Measurements from ENCODE around the gene SH3PXD2A. TPM values are rescaled to one million over a fixed set of nuclear protein-coding genes. Genes with fewer than 3 reads are reported as not detected.

The SH3PXD2A gene
- total and polyA plus RNA-seq, 5 experiments from 2014 or later: 0.09 to 22.4 (median 0.50) TPM

DNA sequence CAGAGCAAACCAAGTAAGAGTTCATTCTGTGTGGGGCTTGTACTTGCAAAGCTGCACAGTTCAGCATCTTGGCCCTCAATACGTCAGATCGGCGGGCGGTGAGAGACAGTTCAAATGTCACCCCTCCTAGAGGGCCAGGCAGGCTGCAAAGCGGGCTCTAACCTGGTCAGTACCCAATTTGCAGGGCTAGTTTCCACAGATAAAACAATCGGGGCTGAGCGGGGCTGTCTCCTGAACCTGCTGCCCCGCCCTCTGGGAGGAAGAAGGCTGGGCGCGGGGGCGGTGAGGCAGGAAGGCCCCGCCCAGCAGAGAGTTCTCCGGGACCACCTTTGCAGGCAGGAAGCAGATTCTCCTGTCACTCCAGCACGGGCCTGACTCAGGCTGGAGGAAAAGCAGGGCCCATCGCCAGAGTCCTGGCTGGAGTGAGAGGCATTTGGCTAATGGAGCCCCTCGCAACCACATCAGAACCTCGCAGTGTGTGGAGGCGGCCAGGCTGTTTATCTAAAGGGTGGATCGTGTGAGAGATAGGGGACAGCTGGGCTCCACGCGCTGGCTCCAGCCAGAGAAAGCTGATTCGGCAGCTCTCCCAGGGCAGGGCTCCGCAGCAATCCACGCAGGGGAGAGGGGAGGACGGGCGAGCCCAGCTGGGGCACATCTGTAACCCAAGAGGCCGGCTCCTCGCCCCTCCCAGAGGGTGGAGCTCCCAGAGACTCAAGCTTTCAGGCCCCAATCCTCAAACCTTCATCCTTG lies 83.1 kb downstream of the SH3PXD2A start:
- H3K27ac Mint-ChIP-seq: peak overlapping the region; percentile 90 to 98 (median 96)
- H3K4me3 Mint-ChIP-seq: peak overlapping the region; percentile 87 to 97 (median 94)
- ATAC-seq (peak; percentile 84 to 88), DNase-seq (peak; percentile 38 to 70 (median 56))
- no peaks in the 10 kb centered on the region for H3K27me3 Mint-ChIP-seq
- H3K36me3 Mint-ChIP-seq: peaks cover 0 to 6% (median 0%) of the 10 kb centered on the region in 3 donors
- POLR2A ChIA-PET: interaction anchor here (0.6 to 1.4 kb wide), 5 partner anchors 8 to 481 kb away, joined by 3 to 12 read pairs (median 3); no protein-coding TSS in a partner anchor
- peaks cover 0 to 9% (median 0%) of the 10 kb centered on the region in 9 donors for H3K9me3 Mint-ChIP-seq
- peaks cover 23 to 38% (median 35%) of the 10 kb centered on the region in 4 donors for H3K4me1 Mint-ChIP-seq

DNA sequence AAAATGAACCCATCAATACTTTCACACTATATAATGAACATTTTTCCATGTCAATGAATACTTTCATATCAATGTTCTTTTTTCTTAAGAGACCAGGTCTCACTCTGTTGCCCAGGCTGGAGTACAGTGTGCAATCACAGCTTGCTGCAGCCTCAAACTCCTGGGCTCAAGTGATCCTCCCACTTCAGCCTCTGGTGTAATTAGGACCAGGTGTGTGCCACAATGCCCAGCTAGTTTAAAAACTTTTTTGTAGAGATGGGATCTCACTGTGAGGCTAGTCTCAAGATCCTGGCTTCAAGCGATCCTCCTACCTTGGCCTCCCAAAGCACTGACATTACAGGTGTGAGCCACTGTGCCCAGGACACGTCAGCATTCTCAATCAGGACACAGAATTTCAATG lies 85.2 kb downstream of the SH3PXD2A start:
- peaks cover 35 to 59% (median 51%) of the 10 kb centered on the region in 4 donors for H3K4me1 Mint-ChIP-seq
- H3K27me3 Mint-ChIP-seq: no peaks in the 10 kb centered on the region
- no peak overlapping the region for H3K4me3 Mint-ChIP-seq
- no peak for DNase-seq
- no peak overlapping the region for H3K27ac Mint-ChIP-seq
- peaks cover 0 to 9% (median 0%) of the 10 kb centered on the region in 9 donors for H3K9me3 Mint-ChIP-seq
- H3K36me3 Mint-ChIP-seq: peaks cover 0 to 6% (median 0%) of the 10 kb centered on the region in 3 donors
- no peak for ATAC-seq
- POLR2A ChIA-PET: interaction anchor here (0.5 kb wide), 1 partner anchor 8 kb away, joined by 8 read pairs; no protein-coding TSS in a partner anchor

DNA sequence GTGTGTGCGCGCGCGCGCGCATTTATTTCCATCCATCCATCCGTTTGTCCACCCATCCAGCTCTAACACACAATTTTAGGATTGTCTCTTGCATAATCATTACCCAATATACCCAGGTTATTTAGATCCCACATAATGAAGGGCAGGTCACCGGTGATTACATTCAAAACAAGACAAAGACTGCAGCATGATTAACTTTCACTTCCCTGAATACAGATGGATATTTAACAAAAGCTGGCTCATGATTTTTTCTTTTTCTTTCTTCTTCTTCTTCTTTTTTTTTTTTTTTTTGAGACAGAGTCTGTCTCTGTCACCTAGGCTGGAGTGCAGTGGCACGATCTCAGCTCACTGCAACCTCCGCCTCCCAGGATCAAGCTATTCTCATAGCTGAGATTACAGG lies 86.2 kb downstream of the SH3PXD2A start:
- Mint-ChIP-seq H3K36me3 (no peaks in the 10 kb centered on the region), H3K27me3 (no peaks in the 10 kb centered on the region), H3K4me1 (peaks cover 38 to 69% (median 61%) of the 10 kb centered on the region in 4 donors), H3K27ac (no peak overlapping the region), H3K9me3 (peaks cover 0 to 3% (median 0%) of the 10 kb centered on the region in 9 donors), H3K4me3 (peak overlapping the region in 2 of 10 donors; percentile 12 to 29)
- POLR2A ChIA-PET: interaction anchor here (0.6 kb wide), 1 partner anchor 119 kb away, joined by 4 read pairs; no protein-coding TSS in a partner anchor
- ATAC-seq (no peak), DNase-seq (no peak)

DNA sequence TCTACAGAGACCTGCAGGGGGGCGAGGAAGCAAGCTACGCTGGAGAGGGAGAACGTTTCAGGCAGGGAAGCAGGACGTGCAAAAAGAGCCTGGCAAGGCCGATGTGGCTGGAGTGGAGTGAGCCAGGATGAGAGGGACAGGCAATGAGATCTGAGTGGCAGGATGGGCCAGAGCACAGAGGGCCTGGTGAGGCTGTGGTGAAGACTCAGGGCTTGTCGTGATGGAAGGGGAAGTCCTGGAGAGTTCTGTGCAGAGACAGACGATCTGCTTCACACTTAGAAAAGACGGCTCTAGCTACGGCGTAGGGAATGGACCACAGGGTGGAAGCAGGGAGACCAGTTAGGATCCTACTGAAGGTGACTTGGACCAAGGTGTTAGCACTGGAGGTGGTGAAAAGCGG lies 87.0 kb downstream of the SH3PXD2A start:
- H3K36me3 Mint-ChIP-seq: no peaks in the 10 kb centered on the region
- ATAC-seq: no peak

DNA sequence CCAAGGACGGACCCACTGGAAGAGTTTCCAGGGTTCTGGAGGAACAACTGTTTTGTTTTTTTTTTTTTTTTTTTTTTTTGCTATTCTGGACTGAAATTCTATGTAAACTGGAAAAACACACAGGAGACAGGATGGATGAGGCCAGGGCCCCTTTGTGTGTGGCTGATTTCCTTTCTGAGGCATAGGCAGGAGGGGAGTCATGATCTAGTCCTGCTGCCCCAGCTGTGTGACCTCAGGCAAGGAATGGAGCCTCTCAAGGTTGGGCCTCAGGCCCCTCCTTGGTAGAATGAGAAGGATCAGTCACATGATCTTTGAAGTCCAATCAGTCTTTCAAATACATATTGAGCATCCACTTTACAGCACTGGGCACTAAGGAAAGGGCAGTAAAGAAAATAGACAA lies 87.6 kb downstream of the SH3PXD2A start:
- no peaks in the 10 kb centered on the region for H3K36me3 Mint-ChIP-seq
- H3K9me3 Mint-ChIP-seq: no peaks in the 10 kb centered on the region
- POLR2A ChIA-PET: interaction anchor here (0.6 to 1.2 kb wide), 4 partner anchors 14 to 480 kb away, joined by 3 to 8 read pairs (median 3); no protein-coding TSS in a partner anchor
- H3K27me3 Mint-ChIP-seq: no peaks in the 10 kb centered on the region
- H3K27ac Mint-ChIP-seq: peak overlapping the region in 2 of 10 donors; percentile 26 to 27
- DNase-seq: peak in 1 of 10 donors; percentile 2
- peak overlapping the region in 1 of 10 donors; percentile 2 for H3K4me3 Mint-ChIP-seq
- no peak for ATAC-seq
- H3K4me1 Mint-ChIP-seq: peaks cover 47 to 82% (median 75%) of the 10 kb centered on the region in 4 donors

More for the DNA sequence above, 87.0 kb downstream of the SH3PXD2A start:
- no peaks in the 10 kb centered on the region for H3K27me3 Mint-ChIP-seq
- no peaks in the 10 kb centered on the region for H3K9me3 Mint-ChIP-seq
- H3K4me1 Mint-ChIP-seq: peaks cover 45 to 76% (median 69%) of the 10 kb centered on the region in 4 donors
- POLR2A ChIA-PET: interaction anchor here (0.7 to 1.2 kb wide), 2 partner anchors 75 to 480 kb away, joined by 3 read pairs; no protein-coding TSS in a partner anchor
- H3K27ac Mint-ChIP-seq: peak overlapping the region in 4 of 10 donors; percentile 24 to 52 (median 32)
- no peak for DNase-seq
- H3K4me3 Mint-ChIP-seq: no peak overlapping the region

DNA sequence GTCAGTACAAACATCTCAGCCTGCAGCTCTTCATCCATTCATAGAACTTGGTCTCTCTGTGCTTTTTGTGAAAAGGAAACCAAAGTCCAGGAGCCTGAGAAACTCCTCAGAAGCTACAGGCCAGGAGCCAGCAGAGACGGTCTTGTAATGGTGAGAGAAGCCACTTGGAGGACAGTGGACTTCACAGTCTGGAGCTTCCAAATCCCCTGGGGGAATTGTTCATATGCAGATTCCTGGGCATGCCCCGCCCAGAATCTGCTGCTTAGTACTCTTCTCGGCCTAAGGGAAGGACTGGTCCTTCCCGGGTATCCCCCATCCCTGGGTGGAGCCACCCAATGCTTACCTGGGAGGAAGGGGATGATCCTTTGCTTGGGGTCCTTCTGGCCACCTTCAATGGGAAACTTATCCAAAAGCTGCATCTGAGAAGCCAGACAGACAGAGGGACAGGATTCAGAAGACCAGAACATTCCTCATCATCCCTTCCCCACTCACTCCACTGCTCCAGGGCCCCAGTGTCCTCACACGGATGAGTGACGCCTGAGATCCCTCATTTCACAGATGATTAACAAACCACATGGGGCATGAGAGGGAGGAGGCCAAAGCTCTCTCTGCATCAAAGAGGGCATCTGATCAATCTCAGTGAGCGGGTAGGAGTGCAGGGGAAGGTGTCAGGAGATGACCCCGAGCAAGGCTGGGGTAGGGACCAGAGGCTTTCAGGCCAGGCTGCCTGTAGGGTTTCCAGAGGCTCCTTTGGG lies 88.4 kb downstream of the SH3PXD2A start:
- Mint-ChIP-seq H3K27ac (peak overlapping the region in 2 of 10 donors; percentile 48 to 54), H3K4me3 (peak overlapping the region in 4 of 10 donors; percentile 45 to 75 (median 62)), H3K36me3 (no peaks in the 10 kb centered on the region), H3K27me3 (no peaks in the 10 kb centered on the region), H3K9me3 (no peaks in the 10 kb centered on the region), H3K4me1 (peaks cover 40 to 75% (median 70%) of the 10 kb centered on the region in 4 donors)
- peak in 1 of 10 donors; percentile 51 for DNase-seq
- POLR2A ChIA-PET: interaction anchor here (0.6 to 0.9 kb wide), 2 partner anchors 13 to 182 kb away, joined by 3 to 8 read pairs; no protein-coding TSS in a partner anchor
- ATAC-seq: no peak

DNA sequence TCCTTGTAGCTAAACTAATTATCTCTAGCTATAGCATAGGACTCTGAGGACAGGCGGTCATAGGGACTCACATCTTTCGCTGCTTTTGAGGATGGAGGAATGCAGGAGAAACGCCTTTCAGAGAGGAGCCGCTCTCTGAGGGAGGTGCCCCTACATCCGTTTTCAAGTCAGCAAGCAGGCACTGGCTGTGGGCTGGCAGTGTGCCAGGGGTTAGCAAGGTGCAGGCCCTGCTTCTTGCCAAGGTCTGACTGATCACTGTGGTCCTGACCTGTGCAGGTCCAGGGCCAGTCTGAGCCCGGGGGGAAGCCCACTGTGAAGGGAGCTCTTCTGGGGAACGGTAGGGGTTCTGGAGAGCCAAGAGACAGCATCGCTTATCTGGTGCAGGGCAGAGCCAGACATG lies 89.4 kb downstream of the SH3PXD2A start:
- Mint-ChIP-seq H3K27me3 (no peaks in the 10 kb centered on the region), H3K4me3 (peak overlapping the region in 9 of 10 donors; percentile 34 to 81 (median 69)), H3K4me1 (peaks cover 38 to 66% (median 64%) of the 10 kb centered on the region in 4 donors), H3K36me3 (no peaks in the 10 kb centered on the region), H3K27ac (peak overlapping the region in 8 of 10 donors; percentile 27 to 87 (median 60)), H3K9me3 (no peaks in the 10 kb centered on the region)
- DNase-seq (peak; percentile 61 to 93 (median 80)), ATAC-seq (peak; percentile 82 to 93)
- POLR2A ChIA-PET: interaction anchor here (0.9 kb wide), 1 partner anchor 24 kb away, joined by 3 read pairs; no protein-coding TSS in a partner anchor

DNA sequence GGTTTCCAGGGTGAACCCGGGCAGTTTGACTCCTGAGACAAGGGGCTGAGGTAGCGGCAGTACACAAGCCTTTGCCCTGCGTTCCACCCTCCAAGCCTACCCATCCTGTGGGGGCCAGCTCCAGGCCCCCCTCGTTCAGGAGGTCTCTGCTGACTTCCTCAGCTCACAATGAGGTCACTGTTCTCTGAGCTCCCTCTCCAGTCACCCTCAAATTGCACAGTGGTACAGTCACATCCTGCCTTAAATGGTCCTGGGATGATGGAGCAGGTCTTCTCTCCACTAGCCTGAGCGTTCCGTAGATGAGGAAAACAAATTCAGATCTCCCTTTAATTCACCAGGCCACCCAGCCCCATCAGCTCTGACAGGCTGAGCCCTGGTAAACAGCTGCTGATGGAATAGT lies 90.2 kb downstream of the SH3PXD2A start:
- Mint-ChIP-seq H3K27ac (peak overlapping the region in 9 of 10 donors; percentile 12 to 87 (median 54)), H3K9me3 (no peaks in the 10 kb centered on the region), H3K4me3 (peak overlapping the region; percentile 11 to 81 (median 68)), H3K27me3 (no peaks in the 10 kb centered on the region), H3K36me3 (no peaks in the 10 kb centered on the region), H3K4me1 (peaks cover 38 to 66% (median 63%) of the 10 kb centered on the region in 4 donors)
- DNase-seq (peak in 2 of 10 donors; percentile 23 to 26), ATAC-seq (peak in 1 of 2 donors; percentile 68)
- POLR2A ChIA-PET: interaction anchor here (0.9 to 2.6 kb wide), 2 partner anchors 8 to 25 kb away, joined by 3 to 12 read pairs; no protein-coding TSS in a partner anchor

DNA sequence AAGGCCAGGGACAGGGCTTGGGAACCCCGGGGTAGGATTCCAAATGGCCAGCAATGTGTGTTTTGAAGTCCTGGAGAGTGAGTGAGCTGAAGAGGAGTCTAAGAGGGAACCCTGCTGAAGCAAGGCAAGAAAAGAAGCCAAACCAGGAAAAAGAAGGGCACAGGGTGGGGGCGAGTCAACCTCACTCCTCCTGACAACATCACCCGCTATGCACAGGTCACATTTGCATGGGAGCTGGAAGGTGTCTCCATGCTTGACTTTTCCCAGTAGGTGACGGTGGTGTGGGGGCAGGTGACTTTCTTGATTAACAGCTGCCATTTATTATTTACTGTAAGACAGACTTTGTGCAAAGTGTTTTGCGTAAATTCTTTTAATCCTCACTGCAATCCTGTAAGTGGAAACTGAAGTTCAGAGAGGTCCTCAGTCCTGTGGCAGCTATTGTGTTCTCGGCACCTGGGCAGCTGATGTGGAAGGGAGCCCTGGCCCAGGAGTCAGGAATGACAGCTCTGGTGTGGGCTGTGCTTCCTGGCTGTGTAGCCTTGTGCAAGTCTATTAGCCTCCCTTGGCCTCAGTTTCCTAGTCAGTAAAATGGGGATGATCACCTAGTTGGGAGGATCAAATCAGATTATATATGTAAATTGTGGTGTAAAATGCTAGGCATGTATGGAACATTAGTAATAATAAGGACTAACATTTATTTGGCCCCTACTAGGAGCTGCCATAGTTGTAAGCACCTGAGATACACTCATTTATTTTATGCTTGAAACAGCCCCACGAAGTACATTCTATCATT lies 90.9 kb downstream of the SH3PXD2A start:
- ATAC-seq: no peak
- peak overlapping the region; percentile 55 to 81 (median 70) for H3K4me3 Mint-ChIP-seq

DNA sequence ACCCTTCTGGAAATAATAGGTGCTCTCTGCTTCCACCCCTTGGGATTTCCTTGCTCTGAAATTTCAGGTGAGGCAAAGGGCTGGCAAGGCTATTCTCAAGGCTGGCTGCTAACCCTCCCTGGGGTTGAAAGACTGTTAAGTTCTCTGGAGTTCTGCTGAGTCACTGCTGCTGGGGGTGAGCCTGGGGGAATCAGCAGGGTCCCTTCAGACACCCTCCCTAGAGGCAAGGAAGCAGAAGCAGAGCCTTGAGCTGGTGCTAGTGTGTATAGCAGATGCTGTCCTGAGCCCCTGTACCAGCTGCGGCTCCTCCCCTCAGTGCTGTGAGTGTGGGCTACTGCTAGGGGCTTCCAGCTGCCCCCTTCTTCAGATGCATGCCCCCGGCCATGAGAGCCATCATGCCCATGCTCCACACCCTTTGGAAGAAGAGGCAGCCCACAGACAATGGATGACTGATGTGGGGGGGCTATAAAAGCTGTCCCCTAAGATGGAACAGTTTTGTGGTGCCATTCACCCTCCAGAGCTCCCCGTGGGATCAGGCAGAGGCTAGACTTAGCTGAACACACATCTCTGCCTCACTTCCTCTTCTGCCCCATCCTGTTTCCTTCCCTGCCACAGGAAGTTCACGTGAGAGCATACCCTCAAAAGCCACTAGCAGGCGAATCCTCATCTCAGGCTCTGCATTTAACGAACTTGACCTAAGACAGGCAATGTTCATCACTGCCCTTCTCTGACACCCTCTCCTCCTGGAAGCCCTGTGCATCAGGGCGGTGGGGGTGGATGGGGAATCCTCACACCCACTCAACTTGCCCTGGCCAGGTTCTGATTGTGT lies 91.8 kb downstream of the SH3PXD2A start:
- peaks cover 39 to 72% (median 68%) of the 10 kb centered on the region in 4 donors for H3K4me1 Mint-ChIP-seq
- H3K9me3 Mint-ChIP-seq: no peaks in the 10 kb centered on the region
- peak; percentile 41 to 43 for ATAC-seq
- H3K27ac Mint-ChIP-seq: peak overlapping the region; percentile 48 to 91 (median 79)
- H3K4me3 Mint-ChIP-seq: peak overlapping the region; percentile 55 to 80 (median 69)
- POLR2A ChIA-PET: interaction anchor here (0.6 to 2.6 kb wide), 6 partner anchors 8 to 1006 kb away, joined by 3 to 12 read pairs (median 4); no protein-coding TSS in a partner anchor
- H3K27me3 Mint-ChIP-seq: no peaks in the 10 kb centered on the region
- H3K36me3 Mint-ChIP-seq: no peaks in the 10 kb centered on the region
- peak in 4 of 10 donors; percentile 7 to 30 (median 18) for DNase-seq

More for the DNA sequence above, 90.9 kb downstream of the SH3PXD2A start:
- H3K9me3 Mint-ChIP-seq: no peaks in the 10 kb centered on the region
- no peak for DNase-seq
- H3K27ac Mint-ChIP-seq: peak overlapping the region; percentile 48 to 91 (median 78)
- H3K27me3 Mint-ChIP-seq: no peaks in the 10 kb centered on the region
- POLR2A ChIA-PET: interaction anchor here (0.6 to 2.6 kb wide), 5 partner anchors 8 to 1007 kb away, joined by 3 to 12 read pairs (median 4); no protein-coding TSS in a partner anchor
- no peaks in the 10 kb centered on the region for H3K36me3 Mint-ChIP-seq
- H3K4me1 Mint-ChIP-seq: peaks cover 38 to 70% (median 67%) of the 10 kb centered on the region in 4 donors

Data from naive thymus-derived CD8-positive, alpha-beta T cell (primary cell).